Measurements from ENCODE around the gene TP73.

The TP73 gene

GRCh38 chr1:3779912-3780416 is 127.6 kb downstream of the TP73 start:
- no peak for DNase-seq (ENCODE audit: low read depth in 2 of 2)

GRCh38 chr1:3780901-3781300 is 128.6 kb downstream of the TP73 start:
- no peak for DNase-seq (ENCODE audit: low read depth in 2 of 2)

GRCh38 chr1:3783651-3784474 is 131.5 kb downstream of the TP73 start:
- DNase-seq (ENCODE audit: low read depth in 2 of 2), result no peak

GRCh38 chr1:3785045-3785444 is 132.7 kb downstream of the TP73 start:
- DNase-seq (ENCODE audit: low read depth in 2 of 2), result no peak

- DNase-seq (ENCODE audit: low read depth in 2 of 2), result no peak
Measured at GRCh38 chr1:3785456-3786157, 133.3 kb downstream of the TP73 start.
